G401.6 (cell line): ENCODE data around the gene ATP1A2.

ENCODE experiments used
- FAIRE-seq: peaks from 2 replicates; lab custom pipeline; 2012; peaks lifted over from hg19 to GRCh38; lab: Jason Lieb, UNC

Gene ATP1A2

DNA sequence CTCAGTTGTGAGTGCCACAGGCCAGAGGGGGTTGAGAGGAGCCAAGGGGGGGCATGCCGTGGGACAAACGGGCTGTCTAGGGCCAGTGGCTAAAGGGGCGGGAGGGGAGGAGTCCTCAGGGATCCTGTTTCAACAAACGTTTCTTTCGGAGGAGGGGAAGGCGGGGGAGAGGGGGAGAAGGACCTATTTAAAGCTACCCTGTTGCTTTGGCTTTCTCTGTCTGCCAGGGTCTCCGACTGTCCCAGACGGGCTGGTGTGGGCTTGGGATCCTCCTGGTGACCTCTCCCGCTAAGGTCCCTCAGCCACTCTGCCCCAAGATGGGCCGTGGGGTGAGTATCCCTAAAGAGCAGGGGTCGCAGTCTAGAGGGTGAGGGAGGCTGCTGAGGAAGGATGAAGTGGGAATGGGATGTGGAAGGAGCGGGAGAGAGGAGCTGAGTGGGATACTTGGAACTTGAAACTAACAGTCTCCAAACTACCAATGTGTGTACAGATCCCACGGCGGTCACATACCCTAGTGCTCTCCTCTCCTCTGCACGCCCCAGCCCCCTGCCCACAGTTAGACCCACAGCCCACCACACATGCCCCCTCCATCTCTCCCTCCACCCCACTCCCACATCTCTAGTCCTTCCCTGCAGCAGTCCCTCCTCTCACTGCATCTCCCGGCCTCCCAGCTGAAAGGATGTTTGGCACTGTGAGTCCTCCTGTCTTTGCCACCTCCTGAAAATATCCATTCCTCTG is at the start of gene ATP1A2:
TSS of gene ATP1A2 (plus strand) at position 215 of the 738 bp plus-strand sequence. CDS start at position 318, 103 bp downstream.
- FAIRE-seq, result no peak

DNA sequence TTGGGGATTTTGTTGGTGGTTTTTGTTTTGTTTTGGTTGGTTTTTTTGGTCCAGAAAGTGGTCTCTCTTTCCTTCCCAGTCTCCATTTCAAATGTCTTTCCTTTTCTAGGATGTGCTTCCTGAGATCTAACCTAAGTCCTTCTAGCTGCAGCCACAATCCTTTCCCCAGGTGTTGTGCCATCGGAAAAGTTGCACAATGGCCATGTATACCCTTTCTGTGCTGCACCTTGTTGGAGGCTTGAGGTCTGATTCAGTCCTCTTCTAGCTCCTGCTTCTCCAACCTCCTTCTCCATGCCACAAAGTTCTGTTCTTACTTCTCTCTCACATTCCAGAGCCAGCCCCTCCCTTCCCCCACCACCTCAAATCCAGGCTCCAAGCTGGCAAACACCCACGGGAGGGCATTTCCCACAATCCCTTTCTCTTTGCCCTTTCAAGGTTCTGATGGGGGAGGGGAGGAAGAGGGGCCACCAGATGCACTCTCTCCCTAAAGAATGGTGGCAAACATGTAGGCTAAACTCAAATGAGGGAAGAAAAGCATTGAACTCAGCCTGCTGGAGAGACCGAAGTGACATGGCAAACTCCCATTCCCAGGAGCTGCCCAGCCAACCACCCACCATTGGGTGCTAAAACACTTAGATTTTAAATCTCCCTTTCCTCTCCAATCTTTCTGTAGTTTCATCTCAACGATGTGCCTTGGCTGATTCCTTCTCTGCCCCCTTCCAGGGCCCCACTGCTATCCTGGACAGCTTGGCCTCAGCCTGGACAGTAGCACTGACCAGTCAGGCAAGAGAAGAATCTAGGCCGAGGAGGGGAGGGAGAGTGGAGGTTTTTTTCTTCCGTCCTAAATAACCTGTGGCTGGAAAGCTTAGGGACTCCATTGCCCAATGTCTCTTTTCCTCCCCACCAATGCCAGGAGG is 48.5 kb upstream of the ATP1A2 start:
- FAIRE-seq, result no peak

DNA sequence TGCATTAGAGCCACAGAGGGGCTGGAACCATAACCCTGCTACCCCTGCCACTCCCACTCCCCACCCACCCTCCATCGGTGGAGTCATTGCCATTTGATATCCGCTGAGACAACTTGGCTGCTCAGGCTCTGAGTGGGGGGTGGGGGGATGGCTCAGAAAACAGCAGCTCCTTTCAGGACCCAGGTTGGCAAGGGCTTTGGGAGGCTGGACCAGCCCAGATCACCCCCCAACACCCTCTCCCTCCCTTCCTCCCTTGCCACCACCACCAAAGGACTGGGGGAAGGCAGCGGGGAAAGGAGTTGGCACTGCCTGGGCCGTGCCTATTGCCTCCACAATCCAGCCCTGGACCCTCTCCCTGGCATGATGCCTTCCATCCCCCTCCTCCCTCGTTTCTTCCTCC is 47.3 kb upstream of the ATP1A2 start:
- no peak for FAIRE-seq

DNA sequence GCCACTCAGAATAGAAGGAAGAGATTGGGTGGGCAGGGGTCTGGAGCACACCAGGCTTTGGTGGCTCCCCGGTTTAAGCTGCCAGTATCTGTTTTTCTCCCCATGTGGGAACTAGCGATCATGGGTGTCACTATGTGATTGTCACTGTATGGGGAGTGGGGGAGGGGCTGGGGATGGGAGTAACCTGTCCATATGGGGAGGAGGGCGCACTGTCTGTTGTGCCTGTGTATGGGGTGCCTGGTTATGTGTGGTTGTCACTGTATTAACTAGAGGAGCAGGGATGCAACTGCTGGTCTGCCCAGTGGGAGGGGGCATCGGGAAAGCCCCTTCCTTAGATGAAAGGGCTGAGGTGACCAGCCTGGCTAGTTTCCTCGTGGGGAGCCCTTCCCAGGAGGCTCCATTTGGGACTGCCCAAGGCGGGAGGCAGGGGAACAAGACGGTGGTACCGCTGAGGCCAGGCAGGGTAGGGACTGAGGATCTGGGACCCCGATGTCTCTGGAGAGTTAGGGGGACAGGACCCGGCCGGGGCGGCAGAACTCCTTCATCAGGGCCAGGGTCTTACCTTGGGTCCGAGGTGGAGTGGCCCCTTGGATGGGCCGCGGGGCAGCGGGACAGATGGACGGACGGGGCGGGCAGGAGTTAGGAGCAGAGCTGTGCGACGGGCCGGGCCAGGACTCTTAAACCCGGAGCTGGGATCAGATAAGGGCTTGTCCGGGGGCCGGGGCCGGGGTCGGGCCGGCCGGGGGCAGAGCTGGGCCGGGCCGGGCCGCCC is 45.9 kb upstream of the ATP1A2 start, which contains the start of gene KCNJ10:
TSS of gene KCNJ10 (minus strand) at position 701 of the 772 bp plus-strand sequence. CDS start 27,628 bp downstream, outside the sequence.
- no peak for FAIRE-seq

DNA sequence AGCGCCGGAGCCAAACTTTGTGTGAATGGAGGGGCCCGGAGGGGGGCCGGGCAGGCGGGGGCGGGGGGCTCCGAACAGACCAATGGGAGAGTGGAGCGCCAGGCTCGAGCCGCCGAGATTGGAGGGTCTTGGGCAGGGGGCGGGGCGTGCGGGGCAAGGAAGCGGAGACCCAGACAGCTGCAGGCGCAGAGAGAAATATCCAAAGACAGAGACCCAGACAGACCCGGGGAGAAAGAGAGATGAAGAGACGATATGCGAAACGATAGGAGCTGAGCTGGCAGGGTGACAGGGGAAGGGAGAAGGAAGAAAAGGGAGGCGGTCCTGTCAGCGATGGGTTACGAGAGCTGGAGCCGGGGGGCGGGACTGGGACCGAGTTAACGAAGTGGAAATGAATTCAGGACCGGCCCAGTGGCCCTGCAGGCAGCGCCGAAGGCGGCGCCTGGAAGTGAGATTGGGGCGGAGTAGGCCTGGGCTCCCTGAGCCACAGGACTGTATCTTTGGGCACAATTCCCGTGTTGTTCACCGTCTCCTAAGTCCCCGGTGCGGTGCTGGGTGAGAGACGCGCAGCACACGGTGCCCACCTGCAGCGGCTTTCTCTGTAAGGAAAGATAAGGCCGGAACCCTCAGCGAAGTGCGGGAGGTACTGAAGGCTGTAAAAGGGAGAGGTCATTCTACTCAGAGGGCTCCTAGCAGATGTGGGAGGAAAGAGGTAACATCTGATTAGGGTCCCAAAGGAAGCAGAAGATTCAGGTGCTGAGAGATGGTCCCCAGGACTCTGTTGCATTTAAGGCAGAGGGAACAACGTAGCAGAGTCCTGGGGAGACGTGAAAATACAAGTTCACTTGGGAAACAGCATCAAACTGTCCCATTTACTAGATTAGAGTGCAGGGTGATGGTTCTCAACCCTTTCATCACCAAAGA is 45.1 kb upstream of the ATP1A2 start:
- FAIRE-seq, result no peak

DNA sequence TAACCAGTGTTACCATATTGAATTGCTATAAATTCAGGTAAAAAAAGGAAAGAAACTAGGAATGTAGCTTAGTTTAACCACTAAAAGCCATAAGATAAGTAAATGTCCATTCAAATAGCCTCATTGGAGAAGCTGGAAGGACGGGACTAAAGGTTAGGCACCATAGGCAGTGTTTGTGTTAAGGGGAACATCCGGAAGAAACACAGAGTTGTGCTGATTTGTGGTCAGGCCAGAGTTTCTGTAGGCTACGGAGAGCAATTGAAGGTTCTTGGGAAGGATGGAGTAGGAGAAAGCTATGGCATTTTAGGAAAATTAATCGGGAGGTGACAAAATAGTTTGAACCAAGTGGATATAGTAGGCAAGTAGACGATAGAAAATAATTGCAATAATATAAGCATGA is 44.3 kb upstream of the ATP1A2 start:
- FAIRE-seq, result no peak

DNA sequence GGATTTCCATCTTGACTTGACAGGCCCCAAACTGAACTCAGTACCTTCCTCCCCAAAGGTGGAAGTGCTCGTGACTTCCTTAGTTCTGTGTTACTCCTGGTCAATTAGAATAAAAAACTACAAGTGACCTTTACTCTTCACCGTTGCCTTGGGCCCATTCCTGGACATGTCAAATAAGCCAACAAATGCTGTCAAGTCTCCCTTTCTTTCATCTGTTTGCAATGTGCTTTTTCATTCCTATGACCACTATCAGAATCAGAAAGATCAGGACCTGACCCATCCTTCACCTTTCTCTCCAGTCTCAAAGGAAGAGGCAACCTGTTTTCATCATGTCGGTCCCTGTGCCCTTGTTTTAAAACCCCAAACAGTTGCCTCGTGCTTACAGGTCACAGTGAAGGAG is 40.7 kb upstream of the ATP1A2 start:
- FAIRE-seq, result no peak

DNA sequence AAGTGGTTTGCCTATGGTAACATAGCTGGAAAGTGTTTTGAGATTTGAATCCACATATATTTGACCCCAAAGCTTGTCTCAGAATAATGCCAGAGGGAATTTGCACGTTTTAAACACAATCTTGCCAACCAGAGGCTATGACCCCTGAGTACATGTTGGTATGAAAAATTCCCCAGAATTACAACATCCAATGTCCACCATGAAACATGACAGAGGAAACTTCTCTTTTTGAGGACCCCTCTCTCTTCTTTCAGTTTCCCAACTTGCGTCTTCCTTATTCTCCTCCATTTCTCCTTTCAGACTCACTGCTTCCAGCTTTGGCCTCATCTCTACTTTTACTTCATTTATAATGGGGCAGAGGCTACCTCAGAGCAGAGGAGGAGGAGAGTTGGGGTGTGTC is 39.7 kb upstream of the ATP1A2 start:
- no peak for FAIRE-seq

DNA sequence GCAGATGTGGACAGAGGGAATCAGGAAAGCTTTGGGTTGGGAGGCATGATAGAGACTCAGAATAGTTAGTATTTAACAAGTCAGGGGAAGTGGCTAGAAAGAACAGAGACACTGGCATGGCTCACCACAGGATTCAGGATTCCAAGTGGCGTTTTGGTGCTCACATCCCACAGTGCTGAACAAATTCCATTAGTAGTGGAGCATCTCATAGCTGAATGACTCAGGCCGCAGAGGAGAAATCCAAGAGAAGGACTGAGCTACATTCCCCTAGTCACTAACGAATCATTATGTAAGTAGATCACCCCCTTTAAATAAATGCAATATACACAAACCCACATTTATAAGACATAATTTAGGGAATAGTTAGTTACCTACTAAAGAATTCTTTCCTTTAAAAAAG is 39.3 kb upstream of the ATP1A2 start:
- no peak for FAIRE-seq

DNA sequence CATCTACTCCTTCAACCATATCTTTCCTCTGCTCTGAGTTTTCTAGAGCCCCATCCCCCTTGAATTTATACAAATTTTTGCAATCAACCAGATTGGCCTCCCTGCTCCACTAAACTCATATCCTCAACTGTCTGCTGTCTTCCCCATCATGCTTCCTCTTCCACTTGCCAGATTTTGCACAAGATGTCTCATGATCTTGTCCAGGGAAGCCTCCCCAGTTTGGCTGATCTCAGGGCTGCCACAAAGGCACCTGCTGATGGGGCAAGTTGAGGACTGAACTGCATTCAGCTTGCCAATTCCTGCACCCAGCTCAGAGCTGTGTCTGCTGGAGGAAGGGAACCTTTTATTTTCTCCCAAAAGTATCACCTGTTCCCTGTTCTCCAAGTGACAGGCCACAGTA is 38.1 kb upstream of the ATP1A2 start:
- no peak for FAIRE-seq

DNA sequence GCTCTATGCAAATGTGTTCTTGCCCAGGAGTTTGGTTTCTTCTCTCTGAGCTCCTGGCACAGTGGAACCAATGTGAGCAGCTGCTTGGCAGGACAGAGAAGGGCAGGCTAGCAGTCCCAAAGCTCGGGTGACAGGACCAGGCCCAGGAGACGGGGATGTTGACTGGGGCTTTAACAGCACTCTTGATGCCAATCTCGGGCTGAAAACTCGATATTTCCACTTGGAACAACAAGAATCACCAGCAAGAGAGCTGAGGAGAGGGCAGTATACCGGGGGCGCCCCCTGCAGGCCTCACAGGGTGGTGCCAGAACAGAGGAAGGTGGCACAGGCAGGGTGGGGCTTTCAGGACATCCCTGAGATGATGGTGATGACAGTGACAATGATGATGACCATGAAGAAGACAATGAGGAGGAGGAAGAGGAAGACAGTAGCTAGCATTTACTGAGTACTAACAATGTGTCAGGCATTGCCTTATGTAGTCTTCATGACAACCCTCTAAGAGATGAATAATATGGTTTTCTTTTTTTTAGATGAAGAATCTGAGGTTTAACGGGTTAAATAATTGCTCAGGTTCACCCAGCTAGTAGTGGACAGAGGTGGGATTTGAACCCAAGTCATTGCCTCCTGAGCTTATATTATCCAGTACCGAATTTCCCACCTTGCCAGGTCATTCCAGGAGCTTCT is 36.9 kb upstream of the ATP1A2 start:
- no peak for FAIRE-seq

DNA sequence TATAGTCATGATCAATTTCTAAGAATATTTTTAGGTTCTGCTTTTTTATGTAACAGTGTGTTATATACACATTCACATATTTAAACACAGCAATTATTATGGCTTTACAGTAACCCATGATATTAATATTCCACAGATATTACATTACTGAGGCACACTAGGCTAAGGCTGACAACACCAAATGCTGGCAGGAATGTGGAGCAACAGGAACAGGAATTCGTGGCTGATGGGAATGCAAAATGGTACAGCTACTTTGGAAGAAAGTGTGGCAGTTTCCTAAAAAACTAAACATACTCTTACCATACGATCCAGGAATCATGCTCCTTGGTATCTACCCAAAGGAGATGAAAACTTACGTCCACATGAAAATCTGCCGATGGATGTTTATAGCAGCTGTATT is 36.1 kb upstream of the ATP1A2 start:
- no peak for FAIRE-seq

DNA sequence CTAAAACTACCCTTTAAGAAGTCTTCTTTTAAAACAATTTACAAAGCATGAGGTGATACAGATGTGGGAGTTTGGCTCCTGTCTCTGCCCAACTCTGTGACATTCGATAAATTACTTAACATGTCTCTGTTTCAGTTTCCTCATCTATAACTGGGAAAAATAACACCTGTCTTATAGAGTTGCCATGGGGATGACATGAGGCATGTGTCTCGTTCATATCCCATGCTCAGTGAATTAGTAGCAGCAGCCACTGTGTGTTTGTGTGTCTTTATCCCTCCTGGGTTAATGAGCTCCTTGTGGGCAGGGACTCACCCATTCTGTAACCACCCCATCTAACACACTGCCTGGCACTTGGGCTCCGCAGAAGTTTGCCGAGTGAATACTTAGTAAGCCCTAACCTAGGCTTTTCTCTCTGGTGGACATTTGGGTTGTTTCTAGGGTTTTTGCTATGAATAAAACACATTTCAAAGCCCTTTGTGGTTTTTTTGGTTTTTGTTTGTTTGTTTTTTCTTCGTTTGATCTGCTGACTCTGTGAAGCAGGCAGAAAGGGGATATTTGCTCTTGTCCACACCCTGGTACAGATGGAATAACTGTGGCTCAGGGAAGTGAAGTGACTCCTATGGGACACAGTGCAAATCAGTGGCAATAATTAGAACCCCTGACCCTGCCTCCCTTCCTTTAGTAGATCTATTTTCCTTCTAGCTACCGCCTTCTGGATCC is 35.0 kb upstream of the ATP1A2 start:
- no peak for FAIRE-seq

DNA sequence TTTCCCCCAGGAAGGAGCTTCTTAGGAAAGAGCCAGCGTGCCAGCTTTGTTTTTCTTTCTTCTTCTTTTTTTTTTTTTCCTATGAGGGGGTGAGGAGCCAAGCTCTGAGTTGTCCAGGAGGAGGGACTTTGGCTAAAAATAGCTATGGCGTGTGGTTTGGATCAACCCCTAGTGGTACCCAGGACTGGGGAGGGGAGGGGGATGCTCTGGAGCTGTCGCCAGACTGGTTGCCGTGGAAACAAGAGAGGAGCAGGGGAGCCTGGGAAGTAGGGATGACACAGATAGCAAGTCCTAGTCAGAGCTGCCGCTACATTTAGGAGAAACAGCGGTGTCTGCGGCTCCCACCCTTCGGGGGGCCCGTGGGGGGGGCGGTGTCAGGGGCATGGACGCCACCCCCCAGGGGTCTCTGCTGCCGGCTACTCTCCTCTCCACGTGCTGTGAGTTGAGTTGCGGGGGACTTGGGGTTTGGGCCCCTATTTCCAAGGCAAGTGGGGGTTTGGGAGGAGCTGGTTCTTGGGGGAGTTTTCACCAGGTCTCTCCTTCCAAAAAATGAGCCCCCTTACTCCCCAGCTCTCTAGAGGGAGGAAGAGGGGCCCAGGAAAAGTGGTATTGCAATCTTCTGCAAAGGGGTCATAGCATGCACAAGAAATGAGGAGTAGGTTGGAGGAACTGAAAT is 34.2 kb upstream of the ATP1A2 start, which contains the start of gene KCNJ9:
TSS of gene KCNJ9 (plus strand) at position 278 of the 676 bp plus-strand sequence. CDS start 2,493 bp downstream, outside the sequence.
- no peak for FAIRE-seq

DNA sequence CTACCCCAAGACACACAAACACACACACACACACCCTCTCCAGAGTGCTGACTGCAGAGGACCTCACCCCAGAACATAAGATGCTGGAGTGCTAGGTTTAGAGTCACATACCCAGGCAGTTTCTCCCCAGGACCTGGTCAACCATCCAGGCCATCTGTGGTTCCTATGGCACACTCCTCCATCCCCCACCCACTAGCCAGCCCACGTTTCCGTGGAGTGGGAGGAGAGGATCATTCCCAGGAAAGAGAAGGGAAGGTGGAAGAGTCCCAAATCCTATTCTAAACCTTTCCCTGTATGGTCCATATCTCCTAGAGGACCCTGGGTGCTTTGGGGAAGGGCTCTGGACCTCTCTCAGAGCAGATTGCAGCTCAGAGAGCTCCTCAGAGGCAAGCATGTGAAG is 33.1 kb upstream of the ATP1A2 start:
- no peak for FAIRE-seq

DNA sequence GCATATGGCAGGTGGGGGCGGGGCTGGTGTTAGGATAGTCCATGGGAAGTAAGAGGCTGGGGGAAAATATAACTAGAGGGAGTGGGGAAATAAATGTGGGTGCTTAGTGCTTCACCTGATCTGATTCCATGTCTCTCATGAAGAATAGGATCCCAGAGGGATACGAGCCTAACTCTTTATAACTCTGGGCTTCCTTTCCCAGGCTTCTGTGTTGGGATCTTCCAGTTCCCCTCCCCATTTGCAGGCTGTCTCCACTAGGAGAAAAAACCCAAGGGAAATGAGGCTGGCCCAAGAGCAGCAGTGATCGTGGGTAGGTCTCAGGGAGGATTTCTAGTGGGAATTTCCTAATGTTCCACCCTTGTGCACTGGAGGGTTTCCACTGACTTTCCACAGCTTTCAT is 32.6 kb upstream of the ATP1A2 start:
- FAIRE-seq, result no peak

DNA sequence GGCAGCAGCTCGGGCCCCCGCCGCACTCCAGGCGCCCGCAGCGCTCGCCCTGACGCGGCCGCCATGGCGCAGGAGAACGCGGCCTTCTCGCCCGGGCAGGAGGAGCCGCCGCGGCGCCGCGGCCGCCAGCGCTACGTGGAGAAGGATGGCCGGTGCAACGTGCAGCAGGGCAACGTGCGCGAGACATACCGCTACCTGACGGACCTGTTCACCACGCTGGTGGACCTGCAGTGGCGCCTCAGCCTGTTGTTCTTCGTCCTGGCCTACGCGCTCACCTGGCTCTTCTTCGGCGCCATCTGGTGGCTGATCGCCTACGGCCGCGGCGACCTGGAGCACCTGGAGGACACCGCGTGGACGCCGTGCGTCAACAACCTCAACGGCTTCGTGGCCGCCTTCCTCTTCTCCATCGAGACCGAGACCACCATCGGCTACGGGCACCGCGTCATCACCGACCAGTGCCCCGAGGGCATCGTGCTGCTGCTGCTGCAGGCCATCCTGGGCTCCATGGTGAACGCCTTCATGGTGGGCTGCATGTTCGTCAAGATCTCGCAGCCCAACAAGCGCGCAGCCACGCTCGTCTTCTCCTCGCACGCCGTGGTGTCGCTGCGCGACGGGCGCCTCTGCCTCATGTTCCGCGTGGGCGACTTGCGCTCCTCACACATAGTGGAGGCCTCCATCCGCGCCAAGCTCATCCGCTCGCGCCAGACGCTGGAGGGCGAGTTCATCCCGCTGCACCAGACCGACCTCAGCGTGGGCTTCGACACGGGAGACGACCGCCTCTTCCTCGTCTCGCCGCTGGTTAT is 31.4 kb upstream of the ATP1A2 start:
- FAIRE-seq, result no peak

DNA sequence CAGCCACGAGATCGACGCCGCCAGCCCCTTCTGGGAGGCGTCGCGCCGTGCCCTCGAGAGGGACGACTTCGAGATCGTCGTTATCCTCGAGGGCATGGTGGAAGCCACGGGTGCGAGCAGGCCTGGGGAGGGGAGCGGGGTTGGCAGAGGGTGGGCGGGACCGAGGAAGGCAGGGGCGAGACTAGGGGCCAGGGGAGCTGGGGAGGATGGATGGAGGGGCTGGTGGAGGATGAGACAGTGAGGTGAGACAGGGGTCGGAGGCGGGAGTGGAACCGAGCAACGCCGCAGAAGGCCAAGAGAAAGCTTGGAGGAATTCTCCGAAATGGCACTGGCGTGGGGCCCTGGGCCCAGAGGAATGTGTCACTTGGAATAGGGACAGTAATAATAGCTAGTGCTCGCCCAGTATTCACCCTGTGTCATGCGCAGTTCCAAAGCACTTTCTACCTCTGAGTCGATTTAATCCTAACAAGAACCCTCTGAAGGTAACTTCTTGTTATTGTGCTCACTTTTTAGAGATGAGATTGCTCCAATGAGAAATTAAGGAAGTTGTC is 30.7 kb upstream of the ATP1A2 start:
- FAIRE-seq, result no peak
